ENCODE results near the gene MYO19.

Gene MYO19

GRCh38 chr17:36507266-36507665, 27.4 kb downstream of the MYO19 start:
- H3K36me3 ChIP-seq (ENCODE audit: control insufficient read depth, low read length), result peaks cover 88% of the 10 kb centered on the region
- H3K4me3 ChIP-seq (ENCODE audit: low read length), result no peak overlapping the region
- no peaks in the 10 kb centered on the region for H3K4me1 ChIP-seq (ENCODE audit: control insufficient read depth, low read length)
- H3K4me2 ChIP-seq (ENCODE audit: low read length), result no peak overlapping the region
- TF ChIP-seq CTCF (IDR thresholded peaks at IDR 0.05; ENCODE audit: low read depth, low read length, poor library complexity, severe bottlenecking) (no peak), EZH2phosphoT487 (IDR thresholded peaks at IDR 0.05; ENCODE audit: borderline replicate concordance, low read length) (no peak)
- H4K20me1 ChIP-seq (ENCODE audit: control insufficient read depth, insufficient read depth, low read depth, low read length), result no peaks in the 10 kb centered on the region
- no peaks in the 10 kb centered on the region for H3K9me2 ChIP-seq (replicated peaks; ENCODE audit: control insufficient read depth, low read length)
- H3K27ac ChIP-seq (ENCODE audit: low read depth, low read length), result no peak overlapping the region
- no peaks in the 10 kb centered on the region for H3K9me3 ChIP-seq (ENCODE audit: control insufficient read depth, insufficient read depth, low read length)
- H3K79me2 ChIP-seq (ENCODE audit: control insufficient read depth, low read length), result no peaks in the 10 kb centered on the region
- H3K27me3 ChIP-seq (ENCODE audit: control insufficient read depth, low read length), result no peaks in the 10 kb centered on the region
- no peaks in the 10 kb centered on the region for H3F3A ChIP-seq (ENCODE audit: control insufficient read depth, insufficient read depth)

GRCh38 chr17:36506831-36507230, 27.8 kb downstream of the MYO19 start:
- Histone ChIP-seq H3K4me1 (ENCODE audit: control insufficient read depth, low read length) (no peaks in the 10 kb centered on the region), H3K79me2 (ENCODE audit: control insufficient read depth, low read length) (no peaks in the 10 kb centered on the region), H3F3A (ENCODE audit: control insufficient read depth, insufficient read depth) (no peaks in the 10 kb centered on the region), H3K27me3 (ENCODE audit: control insufficient read depth, low read length) (no peaks in the 10 kb centered on the region), H4K20me1 (ENCODE audit: control insufficient read depth, insufficient read depth, low read depth, low read length) (no peaks in the 10 kb centered on the region), H3K27ac (ENCODE audit: low read depth, low read length) (no peak overlapping the region), H3K9me3 (ENCODE audit: control insufficient read depth, insufficient read depth, low read length) (no peaks in the 10 kb centered on the region), H3K36me3 (ENCODE audit: control insufficient read depth, low read length) (peaks cover 88% of the 10 kb centered on the region), H3K4me3 (ENCODE audit: low read length) (no peak overlapping the region), H3K9me2 (replicated peaks; ENCODE audit: control insufficient read depth, low read length) (no peaks in the 10 kb centered on the region), H3K4me2 (ENCODE audit: low read length) (no peak overlapping the region)
- no peak for TF ChIP-seq CTCF (IDR thresholded peaks at IDR 0.05; ENCODE audit: low read depth, low read length, poor library complexity, severe bottlenecking)
- TF ChIP-seq EZH2phosphoT487 (IDR thresholded peaks at IDR 0.05; ENCODE audit: borderline replicate concordance, low read length), result no peak

DNA sequence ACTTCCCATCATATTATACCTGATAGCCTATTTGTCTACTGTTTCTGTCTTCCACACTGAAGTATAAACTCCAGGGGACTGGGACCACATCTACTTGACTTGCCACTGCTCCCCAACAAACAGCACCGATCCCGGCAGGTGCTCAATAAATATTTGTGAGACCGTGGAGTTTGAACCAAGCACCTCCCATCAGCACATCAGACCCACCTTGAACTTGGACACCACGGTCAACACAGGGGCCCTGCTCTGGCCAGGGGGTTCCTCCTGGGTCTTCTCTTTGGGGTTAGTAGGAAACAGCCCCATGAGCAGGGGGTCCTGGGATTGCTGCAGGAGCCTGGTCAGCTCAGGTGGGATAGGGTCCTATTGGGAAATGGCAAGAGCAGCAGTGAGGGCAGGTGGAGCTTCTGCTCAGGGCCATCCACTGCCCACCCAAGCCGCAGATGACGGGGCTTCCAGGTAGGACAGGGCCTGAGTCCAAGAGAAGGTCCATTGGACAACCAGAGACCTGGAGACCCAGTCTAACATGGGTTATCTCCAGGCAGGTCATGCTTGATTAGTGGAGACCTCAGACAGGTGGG, 28.3 kb downstream of the MYO19 start:
- H3K9me3 ChIP-seq (ENCODE audit: control insufficient read depth, insufficient read depth, low read length), result no peaks in the 10 kb centered on the region
- peaks cover 84% of the 10 kb centered on the region for H3K36me3 ChIP-seq (ENCODE audit: control insufficient read depth, low read length)
- no peak overlapping the region for H3K4me2 ChIP-seq (ENCODE audit: low read length)
- TF ChIP-seq CTCF (IDR thresholded peaks at IDR 0.05; ENCODE audit: low read depth, low read length, poor library complexity, severe bottlenecking) (no peak), EZH2phosphoT487 (IDR thresholded peaks at IDR 0.05; ENCODE audit: borderline replicate concordance, low read length) (no peak)
- no peaks in the 10 kb centered on the region for H3K4me1 ChIP-seq (ENCODE audit: control insufficient read depth, low read length)
- H3K27me3 ChIP-seq (ENCODE audit: control insufficient read depth, low read length), result no peaks in the 10 kb centered on the region
- no peaks in the 10 kb centered on the region for H3F3A ChIP-seq (ENCODE audit: control insufficient read depth, insufficient read depth)
- H3K9me2 ChIP-seq (replicated peaks; ENCODE audit: control insufficient read depth, low read length), result no peaks in the 10 kb centered on the region
- H3K4me3 ChIP-seq (ENCODE audit: low read length), result no peak overlapping the region
- H3K27ac ChIP-seq (ENCODE audit: low read depth, low read length), result no peak overlapping the region
- no peaks in the 10 kb centered on the region for H4K20me1 ChIP-seq (ENCODE audit: control insufficient read depth, insufficient read depth, low read depth, low read length)
- H3K79me2 ChIP-seq (ENCODE audit: control insufficient read depth, low read length), result no peaks in the 10 kb centered on the region
